Ecto neural progenitor cell (in vitro differentiated cells): ENCODE measurements around the gene SMOC2.

ENCODE experiments used
- DNase-seq: peaks from one replicate; pipeline ENCODE4 v3.0.0-alpha.2; 2018; ENCODE audit warnings: low spot score

Gene SMOC2

GRCh38 chr6:168711666-168712300 is 270.8 kb downstream of the SMOC2 start:
- no peak for DNase-seq

GRCh38 chr6:168712993-168713392 is 272.0 kb downstream of the SMOC2 start:
- no peak for DNase-seq

DNA sequence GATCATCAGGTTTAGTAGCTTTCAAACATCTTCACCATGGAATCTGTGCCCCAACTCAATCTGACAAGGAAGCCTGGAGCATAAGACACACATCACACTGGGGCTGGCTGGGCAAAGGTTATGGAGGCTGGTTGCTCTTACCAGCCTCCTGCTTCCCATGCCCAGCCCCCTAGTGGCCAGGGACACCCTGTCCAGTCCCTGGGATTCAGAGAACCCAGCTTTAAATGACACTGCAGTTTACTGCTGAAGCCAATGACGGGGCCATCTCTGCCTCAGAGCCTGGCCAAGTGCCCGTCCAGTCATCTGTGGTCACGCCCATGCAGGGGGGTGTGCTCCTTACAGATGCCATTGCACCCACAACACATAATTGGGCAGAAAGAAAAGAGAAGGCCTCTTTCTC is 272.9 kb downstream of the SMOC2 start:
- no peak for DNase-seq

- DNase-seq = no peak
Observed at GRCh38 chr6:168714547-168715260, 273.7 kb downstream of the SMOC2 start.

- no peak for DNase-seq
Observed at GRCh38 chr6:168715643-168716481, 274.9 kb downstream of the SMOC2 start.

- no peak for DNase-seq
Observed at GRCh38 chr6:168716581-168716980, 275.6 kb downstream of the SMOC2 start.

GRCh38 chr6:168717491-168717890 is 276.5 kb downstream of the SMOC2 start:
- DNase-seq = no peak
